ENCODE results near the gene BAMBI. TPM values are rescaled to one million over a fixed set of nuclear protein-coding genes. Genes with fewer than 3 reads are reported as not detected.

The BAMBI gene
- polyA plus RNA-seq, 2 of the 4 experiments (the other 2 are of a cell fraction): 25.6 to 40.5 TPM

GRCh38 chr10:28632584-28632945 lies 44.8 kb upstream of the BAMBI start:
- Histone ChIP-seq H3K27ac (no peak overlapping the region), H3K4me3 (no peak overlapping the region), H3K9me3 (no peaks in the 10 kb centered on the region), H3K4me1 (peaks cover 27% of the 10 kb centered on the region), H3K4me2 (no peak overlapping the region)
- ChIA-PET POLR2A (no interaction called here), CTCF (interaction anchor here (0.6 to 3.0 kb wide), 7 partner anchors 9 to 813 kb away, joined by 3 to 16 read pairs (median 6); no protein-coding TSS in a partner anchor)
- DNase-seq (ENCODE audit: low read depth in 1 of 2, low spot score in 1 of 2) (no peak), FAIRE-seq (no peak), ATAC-seq (no peak)
- WGBS (ENCODE audit: missing lambda C conversion rate): 89% methylated on average over 1 of the region's 1 CpG
- no peak for TF ChIP-seq NR3C1 (IDR thresholded peaks at IDR 0.05)
- no peak for TF ChIP-seq CBX8 (IDR thresholded peaks at IDR 0.05)
- no peak for TF ChIP-seq SREBF2 (IDR thresholded peaks at IDR 0.05)
- no peak for TF ChIP-seq ATOH8 (CRISPR knock-in tag; IDR thresholded peaks at IDR 0.05; ENCODE audit: low read depth)
- no peak for TF ChIP-seq CBX2 (IDR thresholded peaks at IDR 0.05; ENCODE audit: borderline replicate concordance, low read depth)
- no peak for TF ChIP-seq GATA3 (IDR thresholded peaks at IDR 0.05; ENCODE audit: borderline replicate concordance)
- TF ChIP-seq, protein P1, sequence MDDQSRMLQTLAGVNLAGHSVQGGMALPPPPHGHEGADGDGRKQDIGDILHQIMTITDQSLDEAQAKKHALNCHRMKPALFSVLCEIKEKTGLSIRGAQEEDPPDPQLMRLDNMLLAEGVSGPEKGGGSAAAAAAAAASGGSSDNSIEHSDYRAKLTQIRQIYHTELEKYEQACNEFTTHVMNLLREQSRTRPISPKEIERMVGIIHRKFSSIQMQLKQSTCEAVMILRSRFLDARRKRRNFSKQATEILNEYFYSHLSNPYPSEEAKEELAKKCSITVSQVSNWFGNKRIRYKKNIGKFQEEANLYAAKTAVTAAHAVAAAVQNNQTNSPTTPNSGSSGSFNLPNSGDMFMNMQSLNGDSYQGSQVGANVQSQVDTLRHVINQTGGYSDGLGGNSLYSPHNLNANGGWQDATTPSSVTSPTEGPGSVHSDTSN (IDR thresholded peaks at IDR 0.05): no peak
- no peak for TF ChIP-seq EHF (CRISPR knock-in tag; IDR thresholded peaks at IDR 0.05)
- TF ChIP-seq NPAS2 (CRISPR knock-in tag; IDR thresholded peaks at IDR 0.05; ENCODE audit: borderline replicate concordance): no peak
- TF ChIP-seq KDM5A (IDR thresholded peaks at IDR 0.05): no peak
- no peak for TF ChIP-seq ZFP36 (IDR thresholded peaks at IDR 0.05; ENCODE audit: borderline replicate concordance, partially characterized antibody)
- TF ChIP-seq HEYL (CRISPR knock-in tag; IDR thresholded peaks at IDR 0.05): no peak
- no peak for TF ChIP-seq CHD4 (IDR thresholded peaks at IDR 0.05; ENCODE audit: borderline replicate concordance)
- TF ChIP-seq, protein P2, sequence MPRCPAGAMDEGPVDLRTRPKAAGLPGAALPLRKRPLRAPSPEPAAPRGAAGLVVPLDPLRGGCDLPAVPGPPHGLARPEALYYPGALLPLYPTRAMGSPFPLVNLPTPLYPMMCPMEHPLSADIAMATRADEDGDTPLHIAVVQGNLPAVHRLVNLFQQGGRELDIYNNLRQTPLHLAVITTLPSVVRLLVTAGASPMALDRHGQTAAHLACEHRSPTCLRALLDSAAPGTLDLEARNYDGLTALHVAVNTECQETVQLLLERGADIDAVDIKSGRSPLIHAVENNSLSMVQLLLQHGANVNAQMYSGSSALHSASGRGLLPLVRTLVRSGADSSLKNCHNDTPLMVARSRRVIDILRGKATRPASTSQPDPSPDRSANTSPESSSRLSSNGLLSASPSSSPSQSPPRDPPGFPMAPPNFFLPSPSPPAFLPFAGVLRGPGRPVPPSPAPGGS (IDR thresholded peaks at IDR 0.05): no peak
- TF ChIP-seq MAFK (IDR thresholded peaks at IDR 0.05; ENCODE audit: partially characterized antibody): no peak
- TF ChIP-seq FOXS1 (CRISPR knock-in tag; IDR thresholded peaks at IDR 0.05): no peak

DNA sequence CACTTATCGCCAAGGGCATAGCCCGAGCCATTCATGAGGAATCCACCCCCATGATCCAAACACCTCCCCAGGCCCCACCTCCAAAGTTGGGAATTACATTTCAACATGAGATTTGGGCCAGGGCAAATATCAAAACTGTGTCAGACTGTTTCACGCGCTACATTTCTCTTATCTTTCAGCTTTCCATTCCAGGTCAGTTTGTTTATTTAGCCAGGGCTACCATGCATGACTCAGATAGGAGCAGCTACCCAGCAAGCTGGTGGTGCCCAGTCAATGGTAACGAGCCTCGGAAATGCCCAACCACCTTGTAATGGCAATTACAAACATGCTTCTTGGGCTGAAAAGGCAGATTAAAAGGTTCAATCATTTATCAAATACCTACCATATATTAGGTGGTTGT lies 43.6 kb upstream of the BAMBI start:
- FAIRE-seq: no peak
- peak in 1 of 2 experiments; percentile 36 for DNase-seq (ENCODE audit: low read depth in 1 of 2, low spot score in 1 of 2)
- Histone ChIP-seq H3K9me3 (no peaks in the 10 kb centered on the region), H3K4me2 (peak overlapping the region; percentile 29; the same call in 2 of the 3 replicates), H3K27ac (peak overlapping the region in 1 of 2 experiments; percentile 50; a peak in 1 of 6 replicates), H3K4me3 (no peak overlapping the region), H3K4me1 (peaks cover 21% of the 10 kb centered on the region)
- WGBS (ENCODE audit: missing lambda C conversion rate): 61% methylated on average over 6 of the region's 6 CpGs
- TF ChIP-seq, protein P3, sequence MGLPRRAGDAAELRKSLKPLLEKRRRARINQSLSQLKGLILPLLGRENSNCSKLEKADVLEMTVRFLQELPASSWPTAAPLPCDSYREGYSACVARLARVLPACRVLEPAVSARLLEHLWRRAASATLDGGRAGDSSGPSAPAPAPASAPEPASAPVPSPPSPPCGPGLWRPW (IDR thresholded peaks at IDR 0.05): no peak
- no peak for TF ChIP-seq NFE2L2 (conservative IDR thresholded peaks at IDR 0.05; ENCODE audit: low read length)
- TF ChIP-seq ZSCAN20 (CRISPR knock-in tag; IDR thresholded peaks at IDR 0.05): no peak
- TF ChIP-seq HEYL (CRISPR knock-in tag; IDR thresholded peaks at IDR 0.05): no peak
- no peak for TF ChIP-seq HOXB5 (CRISPR knock-in tag; IDR thresholded peaks at IDR 0.05)
- no peak for TF ChIP-seq MAX (IDR thresholded peaks at IDR 0.05)
- no peak for TF ChIP-seq KDM1A (IDR thresholded peaks at IDR 0.05; ENCODE audit: low read depth)
- TF ChIP-seq SREBF2 (IDR thresholded peaks at IDR 0.05): no peak
- TF ChIP-seq RARB (CRISPR knock-in tag; IDR thresholded peaks at IDR 0.05): no peak
- no peak for TF ChIP-seq CEBPB (IDR thresholded peaks at IDR 0.05)
- no peak for TF ChIP-seq CBX8 (IDR thresholded peaks at IDR 0.05)
- TF ChIP-seq EHF (CRISPR knock-in tag; IDR thresholded peaks at IDR 0.05): no peak
- POLR2A ChIA-PET: no interaction called here
- CTCF ChIA-PET: interaction anchor here (0.8 to 2.7 kb wide), 2 partner anchors 9 to 30 kb away, joined by 3 to 9 read pairs; no protein-coding TSS in a partner anchor
- peak; percentile 51 to 53; a peak in 4 of 6 replicates for ATAC-seq

Measured in A549 (cell line).